ENCODE measurements around the gene TRIM73.
"Not testable (repeated sequence)": the region's sequence is repeated elsewhere in the genome, so short reads cannot be mapped to it uniquely, and the experiment has no call there.

The TRIM73 gene

DNA sequence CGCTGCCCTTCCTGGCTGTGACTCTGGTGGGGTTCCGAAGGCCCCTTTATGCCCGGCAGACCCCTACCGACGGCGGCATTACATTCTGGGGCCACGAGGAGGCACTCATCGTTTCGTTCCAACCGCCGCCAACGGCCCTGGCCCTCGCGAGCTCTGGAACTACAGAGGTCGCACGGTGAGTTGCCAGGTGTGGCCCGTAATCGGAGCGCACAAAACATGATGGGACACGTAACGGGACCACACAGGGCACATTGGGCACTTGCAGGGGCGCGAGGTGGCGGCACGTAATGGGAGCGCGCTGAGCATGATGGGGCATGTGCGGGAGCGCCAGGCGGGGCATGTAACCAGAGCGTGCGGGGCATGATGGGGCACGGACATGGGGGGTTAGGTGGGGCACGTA, at the start of gene TRIM73:
Gene TRIM73 (plus strand): TSS at position 301 of the 400 bp plus-strand sequence. CDS start 3,305 bp downstream, outside the sequence.
- H3K4me1 ChIP-seq (ENCODE audit: control insufficient read depth, insufficient read depth, low read length); H3K27me3 ChIP-seq (ENCODE audit: control insufficient read depth, insufficient read depth, low read length); H3K9ac ChIP-seq (ENCODE audit: low read depth, low read length); H3K9me3 ChIP-seq (ENCODE audit: control insufficient read depth, insufficient read depth, low read length); H3K4me3 ChIP-seq (ENCODE audit: low read depth, low read length); H3K27ac ChIP-seq (ENCODE audit: low read depth, low read length); H3K36me3 ChIP-seq (ENCODE audit: control insufficient read depth, insufficient read depth, low read length): not testable (repeated sequence)

DNA sequence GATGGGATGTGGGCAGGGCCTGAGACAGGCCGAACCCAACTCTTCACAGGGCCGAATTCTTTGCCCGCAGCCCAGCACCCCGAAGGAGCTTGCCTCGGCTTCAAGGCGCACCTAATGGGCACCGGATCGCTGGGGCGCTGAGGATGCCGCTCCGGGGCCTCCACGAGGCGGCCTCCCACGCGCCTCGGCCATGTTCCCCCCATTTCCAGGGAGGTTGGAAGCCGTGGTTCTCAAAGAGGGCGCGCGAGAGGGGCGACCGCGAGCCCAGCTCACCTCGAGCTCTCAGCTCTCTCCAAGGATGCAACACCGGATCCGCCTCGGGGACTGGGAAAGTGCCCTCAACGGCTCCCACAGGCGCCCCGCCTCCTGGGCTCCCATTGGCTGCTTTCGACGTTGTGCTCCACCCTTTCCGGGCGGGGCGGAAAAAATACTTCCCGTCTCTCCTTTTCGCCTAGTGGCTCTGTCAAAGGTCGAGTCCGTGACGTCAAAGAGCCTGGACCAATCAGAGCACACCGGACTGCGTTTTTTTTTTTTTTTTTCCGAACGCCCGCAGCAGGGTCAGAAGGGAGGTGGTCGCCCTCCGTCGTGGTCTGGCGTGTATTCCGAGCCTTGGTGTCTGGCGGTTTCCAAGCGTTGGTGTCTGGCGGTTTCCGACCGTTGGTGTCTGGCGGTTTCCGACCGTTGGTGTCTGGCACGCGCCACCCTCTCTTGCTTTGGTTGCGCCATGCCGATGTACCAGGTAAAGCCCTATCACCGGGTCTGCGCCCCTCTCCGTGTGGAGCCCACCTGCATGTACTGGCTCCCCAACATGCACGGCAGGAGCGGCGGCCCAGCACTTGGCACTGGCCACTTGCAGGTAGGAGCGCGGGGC, 36.5 kb upstream of the TRIM73 start:
- not testable (repeated sequence) for H3K36me3 ChIP-seq (ENCODE audit: control insufficient read depth, insufficient read depth, low read length); H3K9me3 ChIP-seq (ENCODE audit: control insufficient read depth, insufficient read depth, low read length); H3K27me3 ChIP-seq (ENCODE audit: control insufficient read depth, insufficient read depth, low read length); H3K4me1 ChIP-seq (ENCODE audit: control insufficient read depth, insufficient read depth, low read length)
- peak overlapping the region; percentile 48; the same call in 1 of the 2 replicates for H3K9ac ChIP-seq (ENCODE audit: low read depth, low read length)
- H3K4me3 ChIP-seq (ENCODE audit: low read depth, low read length) = peak overlapping the region; percentile 58
- peak overlapping the region; percentile 79 for H3K27ac ChIP-seq (ENCODE audit: low read depth, low read length)

DNA sequence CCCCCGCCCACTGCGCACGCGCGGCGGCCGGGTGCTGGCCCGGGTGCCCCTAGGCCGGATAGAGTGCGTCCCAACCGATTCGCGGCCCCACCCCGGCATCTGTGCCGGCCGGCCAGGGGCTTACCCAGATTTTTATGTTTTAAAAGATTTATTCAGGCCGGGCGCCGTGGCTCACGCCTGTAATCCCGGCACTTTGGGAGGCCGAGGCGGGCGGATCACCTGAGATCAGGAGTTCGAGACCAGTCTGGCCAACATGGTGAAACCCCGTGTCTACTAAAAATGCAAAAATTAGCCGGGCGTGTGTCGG, 35.9 kb upstream of the TRIM73 start:
- H3K27me3 ChIP-seq (ENCODE audit: control insufficient read depth, insufficient read depth, low read length); H3K4me1 ChIP-seq (ENCODE audit: control insufficient read depth, insufficient read depth, low read length); H3K36me3 ChIP-seq (ENCODE audit: control insufficient read depth, insufficient read depth, low read length); H3K9ac ChIP-seq (ENCODE audit: low read depth, low read length); H3K9me3 ChIP-seq (ENCODE audit: control insufficient read depth, insufficient read depth, low read length): not testable (repeated sequence)
- H3K4me3 ChIP-seq (ENCODE audit: low read depth, low read length) = peak overlapping the region; percentile 58; the same call in 1 of the 2 replicates
- H3K27ac ChIP-seq (ENCODE audit: low read depth, low read length) = peak overlapping the region; percentile 79

DNA sequence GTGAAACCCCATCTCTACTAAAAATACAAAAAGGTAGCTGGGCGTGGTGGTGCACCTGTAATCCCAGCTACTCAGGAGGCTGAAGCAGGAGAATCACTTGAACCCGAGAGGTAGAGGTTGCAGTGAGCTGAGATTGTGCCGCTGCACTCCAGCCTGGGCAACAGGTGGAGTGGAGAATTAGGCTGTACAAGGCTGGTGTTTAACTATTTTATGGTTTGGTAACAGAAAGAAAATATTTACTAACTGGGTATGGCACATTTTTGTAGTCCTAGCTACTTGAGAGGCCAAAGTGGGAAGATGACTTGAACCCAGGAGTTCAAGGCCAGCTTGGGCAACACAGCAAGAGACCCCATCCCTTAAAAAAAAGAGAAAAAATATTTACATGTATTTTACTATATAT, 31.4 kb upstream of the TRIM73 start:
- H3K36me3 ChIP-seq (ENCODE audit: control insufficient read depth, insufficient read depth, low read length); H3K27me3 ChIP-seq (ENCODE audit: control insufficient read depth, insufficient read depth, low read length); H3K4me3 ChIP-seq (ENCODE audit: low read depth, low read length); H3K4me1 ChIP-seq (ENCODE audit: control insufficient read depth, insufficient read depth, low read length); H3K27ac ChIP-seq (ENCODE audit: low read depth, low read length); H3K9ac ChIP-seq (ENCODE audit: low read depth, low read length); H3K9me3 ChIP-seq (ENCODE audit: control insufficient read depth, insufficient read depth, low read length): not testable (repeated sequence)

DNA sequence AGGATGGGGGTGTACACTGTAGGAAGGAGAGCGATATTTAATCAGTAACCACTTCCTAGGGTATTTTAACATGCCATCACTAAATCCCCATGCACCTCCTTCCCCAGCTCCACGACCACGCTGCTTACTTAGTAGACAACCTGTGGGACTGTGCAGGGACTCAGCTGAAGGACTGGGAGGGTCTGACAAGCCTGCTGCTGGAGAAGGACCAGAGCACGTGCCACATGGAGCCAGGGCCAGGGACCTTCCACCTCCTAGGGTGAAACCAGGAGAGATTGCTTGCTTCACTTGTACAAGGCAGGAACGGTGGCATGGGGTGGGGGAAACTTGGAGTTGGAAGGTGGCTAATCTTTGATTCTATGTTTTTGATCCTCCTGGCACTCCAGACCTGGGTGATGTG, 28.8 kb upstream of the TRIM73 start:
- H3K9ac ChIP-seq (ENCODE audit: low read depth, low read length); H3K4me1 ChIP-seq (ENCODE audit: control insufficient read depth, insufficient read depth, low read length); H3K27ac ChIP-seq (ENCODE audit: low read depth, low read length); H3K9me3 ChIP-seq (ENCODE audit: control insufficient read depth, insufficient read depth, low read length); H3K27me3 ChIP-seq (ENCODE audit: control insufficient read depth, insufficient read depth, low read length); H3K4me3 ChIP-seq (ENCODE audit: low read depth, low read length); H3K36me3 ChIP-seq (ENCODE audit: control insufficient read depth, insufficient read depth, low read length): not testable (repeated sequence)

DNA sequence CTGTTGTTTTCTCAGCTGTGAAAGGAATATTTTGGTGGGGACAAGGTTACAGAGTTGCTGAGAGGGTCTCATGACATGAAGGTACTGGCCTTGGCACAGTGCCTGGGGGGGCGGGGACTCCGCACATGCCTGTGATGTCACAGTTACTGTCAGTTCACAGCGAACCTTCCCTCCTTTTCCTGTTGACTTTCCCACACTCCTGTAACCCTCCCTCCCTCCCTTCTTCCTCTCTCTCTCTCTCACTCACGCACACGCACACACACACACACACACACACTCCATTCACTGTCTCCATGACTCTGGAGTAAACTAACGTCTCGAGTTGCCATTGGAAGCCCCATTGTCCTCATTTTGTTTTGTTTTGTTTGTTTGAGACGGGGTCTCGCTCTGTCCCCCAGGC, 28.1 kb upstream of the TRIM73 start:
- not testable (repeated sequence) for H3K4me3 ChIP-seq (ENCODE audit: low read depth, low read length); H3K4me1 ChIP-seq (ENCODE audit: control insufficient read depth, insufficient read depth, low read length)

DNA sequence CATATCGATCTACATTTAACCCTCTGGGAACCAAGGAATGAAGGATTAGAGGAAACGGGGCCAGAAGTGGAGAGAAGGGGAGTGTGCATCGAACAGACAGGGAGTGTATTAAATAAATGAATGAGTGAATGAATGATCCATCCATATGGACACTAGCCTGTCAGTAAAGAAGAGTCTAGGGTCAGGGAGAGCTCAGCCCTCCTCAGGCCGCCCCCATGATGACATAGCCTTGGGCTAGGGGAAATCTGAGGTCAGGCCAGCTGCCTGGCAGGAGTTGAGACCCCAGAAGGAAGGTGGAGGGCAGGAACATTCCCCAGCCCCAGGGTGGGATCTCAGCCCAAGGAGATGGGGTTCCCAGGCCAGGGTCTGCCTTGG, 21.3 kb upstream of the TRIM73 start:
- not testable (repeated sequence) for H3K9ac ChIP-seq (ENCODE audit: low read depth, low read length); H3K36me3 ChIP-seq (ENCODE audit: control insufficient read depth, insufficient read depth, low read length); H3K4me3 ChIP-seq (ENCODE audit: low read depth, low read length); H3K27me3 ChIP-seq (ENCODE audit: control insufficient read depth, insufficient read depth, low read length); H3K27ac ChIP-seq (ENCODE audit: low read depth, low read length); H3K9me3 ChIP-seq (ENCODE audit: control insufficient read depth, insufficient read depth, low read length); H3K4me1 ChIP-seq (ENCODE audit: control insufficient read depth, insufficient read depth, low read length)

More for the DNA sequence above, 28.1 kb upstream of the TRIM73 start:
- H3K9ac ChIP-seq (ENCODE audit: low read depth, low read length); H3K36me3 ChIP-seq (ENCODE audit: control insufficient read depth, insufficient read depth, low read length); H3K27ac ChIP-seq (ENCODE audit: low read depth, low read length); H3K27me3 ChIP-seq (ENCODE audit: control insufficient read depth, insufficient read depth, low read length); H3K9me3 ChIP-seq (ENCODE audit: control insufficient read depth, insufficient read depth, low read length): not testable (repeated sequence)

DNA sequence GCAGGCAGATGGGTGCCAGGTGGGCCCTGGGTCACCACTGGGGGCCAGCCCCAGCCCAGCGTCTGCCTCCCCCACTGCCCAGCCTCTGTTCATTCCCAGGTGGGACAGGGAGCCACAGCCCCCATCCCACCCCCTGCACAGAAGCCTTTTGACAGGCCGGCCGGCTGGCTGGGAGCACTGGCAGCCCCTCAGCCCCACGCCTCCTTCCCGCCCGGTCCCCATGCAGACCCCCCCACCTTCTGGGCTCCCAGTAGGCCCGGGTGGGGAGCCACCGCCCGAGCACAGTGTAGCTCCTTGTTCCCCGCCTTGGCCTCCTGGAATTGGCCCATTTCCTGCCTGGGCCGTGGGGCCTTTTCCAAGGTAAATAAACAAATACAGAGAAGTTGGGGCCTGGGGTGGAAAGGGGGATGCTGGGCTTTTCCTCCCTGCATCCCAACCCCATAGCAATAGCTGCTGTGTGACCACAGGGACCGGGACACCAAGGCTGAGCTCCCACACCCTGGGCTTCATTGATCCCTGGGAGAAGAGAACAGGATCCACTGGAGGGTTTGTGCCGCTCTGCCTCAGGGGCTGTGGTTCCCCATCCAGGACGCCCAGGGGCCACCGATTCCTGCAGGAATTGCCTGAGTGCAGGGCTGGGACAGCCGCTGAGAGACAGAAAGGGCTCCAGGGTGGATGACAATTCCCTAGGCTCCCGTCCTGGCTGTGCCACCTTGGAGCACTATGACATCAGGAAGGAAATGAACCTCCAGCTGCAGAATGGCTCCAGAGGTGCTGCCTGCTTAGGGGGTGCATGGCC, 20.7 kb upstream of the TRIM73 start:
- not testable (repeated sequence) for H3K4me3 ChIP-seq (ENCODE audit: low read depth, low read length); H3K4me1 ChIP-seq (ENCODE audit: control insufficient read depth, insufficient read depth, low read length); H3K27ac ChIP-seq (ENCODE audit: low read depth, low read length)

DNA sequence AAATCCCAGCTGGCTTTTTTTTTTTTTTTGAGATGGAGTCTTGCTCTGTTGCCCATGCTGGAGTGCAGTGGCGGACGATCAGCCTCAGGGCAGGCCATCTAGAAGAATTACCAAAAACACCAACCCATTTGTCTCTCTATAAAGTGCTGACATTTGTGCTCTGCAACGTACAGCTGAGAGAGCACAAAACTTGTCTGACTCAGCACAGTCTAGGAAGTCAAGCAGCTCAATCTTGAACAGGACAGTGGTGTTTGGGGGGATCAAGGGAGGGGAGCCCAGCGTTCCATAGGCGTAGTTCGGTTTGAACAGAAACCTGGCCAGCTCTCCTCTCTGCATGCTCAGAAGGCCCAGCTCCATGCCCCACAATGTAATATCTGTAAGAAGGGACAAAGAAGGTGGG, 2.2 kb upstream of the TRIM73 start:
- not testable (repeated sequence) for H3K4me1 ChIP-seq (ENCODE audit: control insufficient read depth, insufficient read depth, low read length); H3K9ac ChIP-seq (ENCODE audit: low read depth, low read length); H3K36me3 ChIP-seq (ENCODE audit: control insufficient read depth, insufficient read depth, low read length); H3K27ac ChIP-seq (ENCODE audit: low read depth, low read length); H3K9me3 ChIP-seq (ENCODE audit: control insufficient read depth, insufficient read depth, low read length); H3K27me3 ChIP-seq (ENCODE audit: control insufficient read depth, insufficient read depth, low read length); H3K4me3 ChIP-seq (ENCODE audit: low read depth, low read length)

More for the DNA sequence above, 20.7 kb upstream of the TRIM73 start:
- H3K9me3 ChIP-seq (ENCODE audit: control insufficient read depth, insufficient read depth, low read length); H3K36me3 ChIP-seq (ENCODE audit: control insufficient read depth, insufficient read depth, low read length); H3K9ac ChIP-seq (ENCODE audit: low read depth, low read length); H3K27me3 ChIP-seq (ENCODE audit: control insufficient read depth, insufficient read depth, low read length): not testable (repeated sequence)

DNA sequence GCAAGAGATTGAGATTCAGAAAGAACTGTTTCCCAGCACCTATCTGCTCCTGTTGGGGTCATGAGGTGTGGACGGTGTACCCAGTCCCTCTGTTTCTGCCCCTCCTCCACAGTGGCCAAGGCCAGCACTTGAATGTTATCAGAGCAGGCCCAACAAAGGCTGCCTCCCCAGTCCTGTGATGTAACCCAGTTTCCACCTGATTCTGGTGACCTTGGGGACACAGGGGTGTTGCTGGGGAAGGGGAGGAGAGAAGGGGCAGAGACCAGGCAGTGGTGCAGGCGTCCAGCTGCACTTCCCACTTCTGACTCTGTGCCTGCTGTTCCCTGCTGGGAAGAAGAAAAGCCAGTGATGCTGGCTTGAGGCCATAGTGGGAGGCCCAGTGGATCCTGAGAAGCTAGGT, 2.4 kb downstream of the TRIM73 start:
- not testable (repeated sequence) for H3K4me3 ChIP-seq (ENCODE audit: low read depth, low read length); H3K9me3 ChIP-seq (ENCODE audit: control insufficient read depth, insufficient read depth, low read length); H3K27me3 ChIP-seq (ENCODE audit: control insufficient read depth, insufficient read depth, low read length); H3K9ac ChIP-seq (ENCODE audit: low read depth, low read length); H3K36me3 ChIP-seq (ENCODE audit: control insufficient read depth, insufficient read depth, low read length); H3K4me1 ChIP-seq (ENCODE audit: control insufficient read depth, insufficient read depth, low read length); H3K27ac ChIP-seq (ENCODE audit: low read depth, low read length)

DNA sequence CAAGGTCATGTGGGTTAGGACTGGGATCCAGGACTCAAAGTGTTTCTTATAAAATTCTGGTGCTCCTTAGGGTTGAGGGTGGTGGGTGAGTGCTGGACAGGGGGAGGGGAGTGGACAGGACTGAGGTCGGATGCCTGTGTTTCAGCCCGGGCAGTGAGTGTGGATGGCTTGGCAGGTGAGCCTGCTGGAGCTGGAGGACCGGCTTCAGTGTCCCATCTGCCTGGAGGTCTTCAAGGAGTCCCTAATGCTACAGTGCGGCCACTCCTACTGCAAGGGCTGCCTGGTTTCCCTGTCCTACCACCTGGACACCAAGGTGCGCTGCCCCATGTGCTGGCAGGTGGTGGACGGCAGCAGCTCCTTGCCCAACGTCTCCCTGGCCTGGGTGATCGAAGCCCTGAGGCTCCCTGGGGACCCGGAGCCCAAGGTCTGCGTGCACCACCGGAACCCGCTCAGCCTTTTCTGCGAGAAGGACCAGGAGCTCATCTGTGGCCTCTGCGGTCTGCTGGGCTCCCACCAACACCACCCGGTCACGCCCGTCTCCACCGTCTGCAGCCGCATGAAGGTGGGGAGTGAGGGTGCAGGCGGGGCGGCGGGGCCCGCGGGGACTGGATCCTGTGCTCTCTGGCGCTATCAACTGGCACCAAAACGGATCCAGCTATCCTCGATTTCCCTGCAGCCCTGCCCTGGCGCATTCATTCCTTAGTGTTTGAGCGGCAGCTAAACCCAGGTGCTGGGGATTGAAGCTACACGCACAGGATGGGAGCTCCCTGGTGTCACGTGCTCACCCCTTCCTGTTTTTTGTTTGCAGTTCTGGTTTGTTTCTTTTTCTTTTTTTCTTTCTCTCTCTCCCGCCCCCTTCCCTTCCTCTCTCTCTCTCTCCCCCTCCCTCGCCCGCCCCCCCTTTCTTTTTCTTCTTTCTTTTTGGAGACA, 3.6 kb downstream of the TRIM73 start:
- H3K4me1 ChIP-seq (ENCODE audit: control insufficient read depth, insufficient read depth, low read length); H3K4me3 ChIP-seq (ENCODE audit: low read depth, low read length); H3K36me3 ChIP-seq (ENCODE audit: control insufficient read depth, insufficient read depth, low read length); H3K27ac ChIP-seq (ENCODE audit: low read depth, low read length); H3K27me3 ChIP-seq (ENCODE audit: control insufficient read depth, insufficient read depth, low read length); H3K9me3 ChIP-seq (ENCODE audit: control insufficient read depth, insufficient read depth, low read length); H3K9ac ChIP-seq (ENCODE audit: low read depth, low read length): not testable (repeated sequence)

Data from HUES48 (cell line).